ENCODE results near the gene ERI3. TPM values are rescaled to one million over a fixed set of nuclear protein-coding genes. Genes with fewer than 3 reads are reported as not detected.

Gene ERI3
- total and polyA plus RNA-seq, 9 of the 15 experiments (the other 6 are each of a cell fraction or from before 2014, with no cell fraction given) = 47.8 to 93.4 (median 67.2) TPM

GRCh38 chr1:44237721-44238457 is 117.2 kb downstream of the ERI3 start:
- in situ Hi-C loops (cut with MboI) = no loop called here
- intact Hi-C loops (cut with micrococcal nuclease) = loop anchor here (2.0 kb wide), 1 partner anchor 53 kb away; no protein-coding TSS in a partner anchor
- no peak overlapping the region for H3K27ac ChIP-seq (ENCODE audit: extremely low read depth, low read depth, low read length)
- H3K9me3 ChIP-seq (replicated peaks; ENCODE audit: control insufficient read depth, insufficient read depth, low read depth, low read length) = no peaks in the 10 kb centered on the region
- DNase-seq (ENCODE audit: extremely low read depth in 1 of 4, low spot score in 3 of 4) (peak; percentile 92 to 97 (median 96)), FAIRE-seq (peak; percentile 95), ATAC-seq (peak; percentile 99)
- CTCF ChIA-PET (ENCODE audit: low intra/inter-chr PET ratio) = no interaction called here
- H3K4me1 ChIP-seq (replicated peaks in 1 of 2; ENCODE audit: control insufficient read depth in 2 of 2, insufficient read depth in 2 of 2, low read length in 2 of 2) = peaks cover 25 to 35% of the 10 kb centered on the region in 2 experiments; a peak in 4 of 5 replicates
- WGBS (ENCODE audit: insufficient coverage, low coverage, missing lambda C conversion rate) = 40% methylated on average over 33 of the region's 33 CpGs
- peaks cover 9% of the 10 kb centered on the region for H3K9me1 ChIP-seq (ENCODE audit: control insufficient read depth, insufficient read depth, low read length)
- no peak overlapping the region for H3K4me3 ChIP-seq
- POLR2A ChIA-PET = interaction anchor here (0.5 to 1.4 kb wide), 10 partner anchors 14 to 1948 kb away, joined by 3 to 6 read pairs (median 3); no protein-coding TSS in a partner anchor
- peaks cover 13% of the 10 kb centered on the region for H4K20me1 ChIP-seq (replicated peaks; ENCODE audit: control insufficient read depth, insufficient read depth, low read length)
- no TSS peak for BruUV-seq (replicated peaks)
- no peak overlapping the region for H2AFZ ChIP-seq (ENCODE audit: low read depth, low read length)
- peaks cover 12% of the 10 kb centered on the region for H3K36me3 ChIP-seq (ENCODE audit: control insufficient read depth, insufficient read depth, low read length)
- H3K4me2 ChIP-seq (ENCODE audit: insufficient read depth, low read length) = peak overlapping the region; percentile 11; the same call in 1 of the 2 replicates
- no peaks in the 10 kb centered on the region for H3K79me2 ChIP-seq (ENCODE audit: control insufficient read depth, insufficient read depth, low read length)
- no peaks in the 10 kb centered on the region for H3K27me3 ChIP-seq (ENCODE audit: control insufficient read depth in 2 of 2, insufficient read depth in 2 of 2, low read length in 2 of 2)
- 0 out of 4 replicates have a peak overlapping the region, but pooled peaks of 1 of the 2 experiments have one; percentile 15 for H3K9ac ChIP-seq (ENCODE audit: insufficient read depth in 1 of 2, low read depth in 2 of 2, low read length in 2 of 2)
- TF ChIP-seq RBM39 (optimal IDR thresholded peaks at IDR 0.05; ENCODE audit: low read depth, low read length) = no peak
- TF ChIP-seq PHF21A (IDR thresholded peaks at IDR 0.05; ENCODE audit: borderline replicate concordance, low read depth) = peak; percentile 77; the same call in 1 of the 2 replicates
- TF ChIP-seq CREM (IDR thresholded peaks at IDR 0.05; ENCODE audit: low read depth) = peak; percentile 60; the same call in 1 of the 2 replicates
- TF ChIP-seq POLR2H (tag; IDR thresholded peaks at IDR 0.05; ENCODE audit: low read depth) = no peak
- TF ChIP-seq USF1 (CRISPR knock-in tag; IDR thresholded peaks at IDR 0.05) = 0 out of 2 replicates have a peak, but pooled peaks have one; percentile 10
- no peak for TF ChIP-seq NFIX (CRISPR knock-in tag; IDR thresholded peaks at IDR 0.05; ENCODE audit: low read depth)
- TF ChIP-seq ZNF217 (CRISPR knock-in tag; IDR thresholded peaks at IDR 0.05) = no peak
- no peak for TF ChIP-seq CUX1 (CRISPR knock-in tag; IDR thresholded peaks at IDR 0.05)
- peak; percentile 58; the same call in 1 of the 2 replicates for TF ChIP-seq GABPB1 (CRISPR knock-in tag; IDR thresholded peaks at IDR 0.05)
- TF ChIP-seq TBP (optimal IDR thresholded peaks at IDR 0.05; ENCODE audit: low read depth, low read length) = peak; percentile 9
- peak; percentile 18 for TF ChIP-seq SP2 (IDR thresholded peaks at IDR 0.05; ENCODE audit: extremely low read depth, low read depth, low read length, poor library complexity, severe bottlenecking)
- peak; percentile 69 for TF ChIP-seq DPF2 (IDR thresholded peaks at IDR 0.05)
- peak; percentile 79 for TF ChIP-seq RB1 (IDR thresholded peaks at IDR 0.05; ENCODE audit: low read depth)
- TF ChIP-seq ADNP (tag; IDR thresholded peaks at IDR 0.05) = no peak
- no peak for TF ChIP-seq EHMT2 (IDR thresholded peaks at IDR 0.05)
- no peak for TF ChIP-seq ZNF41 (CRISPR knock-in tag; conservative IDR thresholded peaks at IDR 0.05)
